ENCODE data around the gene PCDH9.

PCDH9 gene

GRCh38 chr13:66829803-66830202 lies 400.3 kb downstream of the PCDH9 start:
- Histone ChIP-seq H3K27ac (ENCODE audit: low read depth, low read length) (no peak overlapping the region), H3K36me3 (ENCODE audit: insufficient read depth, low read length) (no peaks in the 10 kb centered on the region), H3K9me3 (ENCODE audit: insufficient read depth, low read depth, low read length) (no peaks in the 10 kb centered on the region), H3K9ac (ENCODE audit: low read depth, low read length) (no peak overlapping the region), H3K4me3 (ENCODE audit: low read length) (no peak overlapping the region), H3K27me3 (ENCODE audit: insufficient read depth, low read length) (no peaks in the 10 kb centered on the region), H3K4me1 (ENCODE audit: insufficient read depth, low read length) (no peaks in the 10 kb centered on the region)
- WGBS, result 95% methylated on average over 1 of the region's 2 CpGs

DNA sequence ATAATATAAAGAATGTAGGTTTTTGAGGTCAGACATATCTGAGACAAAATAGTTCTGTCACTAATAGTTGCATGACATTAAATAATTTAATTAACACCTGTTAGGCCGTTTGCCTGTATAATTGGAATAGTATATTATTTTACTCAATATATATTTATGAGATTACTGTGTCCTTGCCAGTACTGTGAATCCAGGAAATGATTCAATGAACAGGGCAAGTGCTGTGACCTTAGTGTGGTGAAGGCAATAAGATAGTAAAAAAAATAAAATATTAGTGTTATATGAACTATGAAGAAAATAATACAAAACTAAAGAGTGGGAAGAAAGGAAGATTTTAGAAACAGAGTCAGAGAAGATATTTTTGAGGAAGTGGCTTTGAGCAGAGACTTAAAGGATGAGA lies 403.7 kb downstream of the PCDH9 start:
- no CpG with 5 or more reads among the region's 1 CpG for WGBS

DNA sequence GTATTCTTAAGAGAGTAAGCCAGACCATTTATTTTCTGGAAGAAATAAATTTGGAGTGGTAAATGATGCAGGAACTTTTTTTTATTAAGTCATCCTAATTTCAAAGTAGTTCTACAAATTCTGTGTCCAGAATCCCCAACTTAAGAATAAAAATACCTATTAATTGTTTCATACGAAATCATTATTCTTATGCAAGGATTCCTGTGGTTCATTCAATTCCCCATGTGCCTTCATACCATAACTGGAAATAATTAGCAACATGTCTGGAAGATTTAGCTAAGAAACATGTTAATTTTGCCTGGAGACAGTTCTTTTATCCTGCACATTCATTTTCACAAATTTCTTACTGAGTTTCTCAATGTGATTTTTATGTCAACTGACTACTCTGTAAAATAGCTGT lies 408.6 kb downstream of the PCDH9 start:
- H3K9me3 ChIP-seq (ENCODE audit: insufficient read depth, low read depth, low read length), result no peaks in the 10 kb centered on the region

More for the DNA sequence above, 403.7 kb downstream of the PCDH9 start:
- Histone ChIP-seq H3K27ac (ENCODE audit: low read depth, low read length) (no peak overlapping the region), H3K36me3 (ENCODE audit: insufficient read depth, low read length) (no peaks in the 10 kb centered on the region), H3K27me3 (ENCODE audit: insufficient read depth, low read length) (no peaks in the 10 kb centered on the region), H3K9me3 (ENCODE audit: insufficient read depth, low read depth, low read length) (no peaks in the 10 kb centered on the region), H3K4me3 (ENCODE audit: low read length) (no peak overlapping the region), H3K9ac (ENCODE audit: low read depth, low read length) (no peak overlapping the region), H3K4me1 (ENCODE audit: insufficient read depth, low read length) (no peaks in the 10 kb centered on the region)

GRCh38 chr13:66811455-66811854 lies 418.7 kb downstream of the PCDH9 start:
- Histone ChIP-seq H3K4me1 (ENCODE audit: insufficient read depth, low read length) (0 out of 2 replicates have a peak, but pooled peaks cover 4% of the 10 kb centered on the region), H3K4me3 (ENCODE audit: low read length) (no peak overlapping the region)

More for the DNA sequence above, 408.6 kb downstream of the PCDH9 start:
- no peak overlapping the region for H3K27ac ChIP-seq (ENCODE audit: low read depth, low read length)
- H3K27me3 ChIP-seq (ENCODE audit: insufficient read depth, low read length), result no peaks in the 10 kb centered on the region
- H3K4me3 ChIP-seq (ENCODE audit: low read length), result no peak overlapping the region
- H3K9ac ChIP-seq (ENCODE audit: low read depth, low read length), result no peak overlapping the region
- 100% methylated on average over 1 of the region's 1 CpG for WGBS
- H3K36me3 ChIP-seq (ENCODE audit: insufficient read depth, low read length), result no peaks in the 10 kb centered on the region
- no peaks in the 10 kb centered on the region for H3K4me1 ChIP-seq (ENCODE audit: insufficient read depth, low read length)

GRCh38 chr13:66809485-66809884 lies 420.7 kb downstream of the PCDH9 start:
- no CpG with 5 or more reads among the region's 1 CpG for WGBS
- Histone ChIP-seq H3K27me3 (ENCODE audit: insufficient read depth, low read length) (no peaks in the 10 kb centered on the region), H3K27ac (ENCODE audit: low read depth, low read length) (no peak overlapping the region), H3K36me3 (ENCODE audit: insufficient read depth, low read length) (no peaks in the 10 kb centered on the region), H3K9ac (ENCODE audit: low read depth, low read length) (no peak overlapping the region), H3K4me1 (ENCODE audit: insufficient read depth, low read length) (0 out of 2 replicates have a peak, but pooled peaks cover 4% of the 10 kb centered on the region), H3K9me3 (ENCODE audit: insufficient read depth, low read depth, low read length) (no peaks in the 10 kb centered on the region), H3K4me3 (ENCODE audit: low read length) (no peak overlapping the region)

More at GRCh38 chr13:66811455-66811854, 418.7 kb downstream of the PCDH9 start:
- Histone ChIP-seq H3K27me3 (ENCODE audit: insufficient read depth, low read length) (no peaks in the 10 kb centered on the region), H3K9ac (ENCODE audit: low read depth, low read length) (no peak overlapping the region), H3K27ac (ENCODE audit: low read depth, low read length) (no peak overlapping the region), H3K9me3 (ENCODE audit: insufficient read depth, low read depth, low read length) (no peaks in the 10 kb centered on the region), H3K36me3 (ENCODE audit: insufficient read depth, low read length) (no peaks in the 10 kb centered on the region)

- WGBS, result no CpG with 5 or more reads among the region's 1 CpG
- Histone ChIP-seq H3K9me3 (ENCODE audit: insufficient read depth, low read depth, low read length) (no peaks in the 10 kb centered on the region), H3K36me3 (ENCODE audit: insufficient read depth, low read length) (no peaks in the 10 kb centered on the region), H3K27me3 (ENCODE audit: insufficient read depth, low read length) (no peaks in the 10 kb centered on the region), H3K4me1 (ENCODE audit: insufficient read depth, low read length) (0 out of 2 replicates have a peak, but pooled peaks cover 4% of the 10 kb centered on the region), H3K9ac (ENCODE audit: low read depth, low read length) (no peak overlapping the region), H3K27ac (ENCODE audit: low read depth, low read length) (no peak overlapping the region), H3K4me3 (ENCODE audit: low read length) (no peak overlapping the region)
Measured at GRCh38 chr13:66807251-66807650, 422.9 kb downstream of the PCDH9 start.

DNA sequence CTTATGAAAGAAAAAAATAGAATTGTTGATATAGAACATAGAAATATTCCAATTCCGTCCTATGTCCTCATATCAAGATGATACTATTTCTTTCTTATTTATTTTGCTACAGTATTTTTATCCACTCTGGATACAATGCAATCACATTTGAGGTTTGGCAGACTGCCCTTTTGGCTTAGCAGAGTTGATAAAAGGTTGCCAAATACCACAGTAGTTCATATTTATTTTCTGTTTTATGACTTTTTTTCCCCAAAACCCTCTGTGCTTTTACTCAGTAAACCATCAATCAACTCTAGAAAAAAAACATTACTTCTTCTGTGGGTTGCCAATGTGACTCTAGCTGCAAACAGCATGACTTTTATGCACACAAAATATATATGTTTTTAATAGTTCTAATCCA lies 424.5 kb downstream of the PCDH9 start:
- Histone ChIP-seq H3K4me3 (ENCODE audit: low read length) (no peak overlapping the region), H3K9ac (ENCODE audit: low read depth, low read length) (no peak overlapping the region), H3K27me3 (ENCODE audit: insufficient read depth, low read length) (no peaks in the 10 kb centered on the region), H3K9me3 (ENCODE audit: insufficient read depth, low read depth, low read length) (no peaks in the 10 kb centered on the region), H3K27ac (ENCODE audit: low read depth, low read length) (no peak overlapping the region), H3K4me1 (ENCODE audit: insufficient read depth, low read length) (peaks cover 15% of the 10 kb centered on the region; the same call in 1 of the 2 replicates), H3K36me3 (ENCODE audit: insufficient read depth, low read length) (no peaks in the 10 kb centered on the region)
- no CpG with 5 or more reads among the region's 1 CpG for WGBS

- WGBS, result 95% methylated on average over 1 of the region's 1 CpG
- peaks cover 18% of the 10 kb centered on the region; the same call in 1 of the 2 replicates for H3K4me1 ChIP-seq (ENCODE audit: insufficient read depth, low read length)
- no peak overlapping the region for H3K4me3 ChIP-seq (ENCODE audit: low read length)
- no peaks in the 10 kb centered on the region for H3K27me3 ChIP-seq (ENCODE audit: insufficient read depth, low read length)
- H3K36me3 ChIP-seq (ENCODE audit: insufficient read depth, low read length), result no peaks in the 10 kb centered on the region
- H3K9me3 ChIP-seq (ENCODE audit: insufficient read depth, low read depth, low read length), result no peaks in the 10 kb centered on the region
- H3K9ac ChIP-seq (ENCODE audit: low read depth, low read length), result no peak overlapping the region
- no peak overlapping the region for H3K27ac ChIP-seq (ENCODE audit: low read depth, low read length)
Measured at GRCh38 chr13:66803808-66804456, 426.2 kb downstream of the PCDH9 start.

DNA sequence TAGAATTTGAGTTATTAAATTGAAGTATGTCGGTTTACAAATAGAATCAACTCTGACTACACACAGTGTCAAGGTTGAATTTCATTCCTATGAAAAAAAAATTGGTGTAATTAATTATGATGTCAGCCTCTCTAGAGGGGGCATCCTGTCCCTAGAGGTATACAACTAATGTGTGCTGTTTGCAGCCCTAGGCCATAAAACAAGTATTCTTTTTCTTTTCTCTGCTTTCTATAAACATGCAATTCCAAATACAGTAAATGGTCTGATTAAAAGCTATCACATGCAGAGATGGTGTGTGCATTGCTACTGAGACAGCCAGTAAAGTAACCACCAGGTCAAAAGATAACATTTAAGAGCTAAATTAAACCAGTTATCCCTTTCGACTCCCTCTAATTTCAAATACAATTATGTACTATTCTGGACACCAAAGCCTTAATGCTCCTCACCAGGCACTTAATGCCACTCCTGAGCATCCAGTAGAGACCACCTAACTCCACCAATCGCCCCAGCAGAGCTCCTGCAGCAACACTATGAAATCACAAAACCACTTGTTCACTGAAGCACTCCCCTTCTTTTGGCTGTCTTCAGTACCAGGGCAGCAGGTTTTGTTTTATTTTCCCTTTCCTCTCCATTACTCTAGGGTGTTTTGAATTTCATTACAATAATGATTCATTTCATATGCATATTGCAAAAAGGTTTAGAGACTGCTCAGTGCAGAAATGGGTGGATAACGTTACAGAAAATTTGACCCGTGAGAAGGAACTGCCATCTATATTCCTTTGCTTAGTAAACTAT lies 426.9 kb downstream of the PCDH9 start:
- Histone ChIP-seq H3K4me1 (ENCODE audit: insufficient read depth, low read length) (peaks cover 18% of the 10 kb centered on the region; the same call in 1 of the 2 replicates), H3K27ac (ENCODE audit: low read depth, low read length) (no peak overlapping the region), H3K4me3 (ENCODE audit: low read length) (no peak overlapping the region), H3K27me3 (ENCODE audit: insufficient read depth, low read length) (no peaks in the 10 kb centered on the region), H3K36me3 (ENCODE audit: insufficient read depth, low read length) (no peaks in the 10 kb centered on the region), H3K9ac (ENCODE audit: low read depth, low read length) (no peak overlapping the region), H3K9me3 (ENCODE audit: insufficient read depth, low read depth, low read length) (no peaks in the 10 kb centered on the region)
- WGBS, result 88% methylated on average over 4 of the region's 5 CpGs

DNA sequence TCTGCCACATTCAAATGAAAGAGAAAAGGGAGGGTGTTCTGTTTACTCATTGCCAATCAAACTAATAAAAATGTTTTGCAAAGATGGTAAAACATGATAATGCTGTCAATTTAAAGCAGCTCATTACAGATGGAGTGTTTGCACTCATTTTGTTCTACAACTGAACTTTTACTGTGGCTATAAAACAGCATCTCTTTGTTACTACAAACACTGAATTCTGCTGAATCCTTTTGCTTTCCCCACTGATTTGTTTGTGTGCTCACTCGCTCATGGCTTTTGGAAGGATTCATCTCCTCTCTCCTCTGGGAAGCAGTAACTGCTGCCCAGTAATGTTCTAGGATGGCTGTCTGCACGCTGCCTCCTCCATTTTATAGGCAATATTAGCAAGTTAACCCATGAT lies 434.5 kb downstream of the PCDH9 start:
- H3K9me3 ChIP-seq (ENCODE audit: insufficient read depth, low read depth, low read length), result no peaks in the 10 kb centered on the region
- no peak overlapping the region for H3K4me3 ChIP-seq (ENCODE audit: low read length)
- H3K36me3 ChIP-seq (ENCODE audit: insufficient read depth, low read length), result no peaks in the 10 kb centered on the region
- no peak overlapping the region for H3K9ac ChIP-seq (ENCODE audit: low read depth, low read length)
- no peak overlapping the region for H3K27ac ChIP-seq (ENCODE audit: low read depth, low read length)
- peaks cover 11% of the 10 kb centered on the region; the same call in 1 of the 2 replicates for H3K4me1 ChIP-seq (ENCODE audit: insufficient read depth, low read length)
- WGBS, result 98% methylated on average over 2 of the region's 2 CpGs
- H3K27me3 ChIP-seq (ENCODE audit: insufficient read depth, low read length), result no peaks in the 10 kb centered on the region

DNA sequence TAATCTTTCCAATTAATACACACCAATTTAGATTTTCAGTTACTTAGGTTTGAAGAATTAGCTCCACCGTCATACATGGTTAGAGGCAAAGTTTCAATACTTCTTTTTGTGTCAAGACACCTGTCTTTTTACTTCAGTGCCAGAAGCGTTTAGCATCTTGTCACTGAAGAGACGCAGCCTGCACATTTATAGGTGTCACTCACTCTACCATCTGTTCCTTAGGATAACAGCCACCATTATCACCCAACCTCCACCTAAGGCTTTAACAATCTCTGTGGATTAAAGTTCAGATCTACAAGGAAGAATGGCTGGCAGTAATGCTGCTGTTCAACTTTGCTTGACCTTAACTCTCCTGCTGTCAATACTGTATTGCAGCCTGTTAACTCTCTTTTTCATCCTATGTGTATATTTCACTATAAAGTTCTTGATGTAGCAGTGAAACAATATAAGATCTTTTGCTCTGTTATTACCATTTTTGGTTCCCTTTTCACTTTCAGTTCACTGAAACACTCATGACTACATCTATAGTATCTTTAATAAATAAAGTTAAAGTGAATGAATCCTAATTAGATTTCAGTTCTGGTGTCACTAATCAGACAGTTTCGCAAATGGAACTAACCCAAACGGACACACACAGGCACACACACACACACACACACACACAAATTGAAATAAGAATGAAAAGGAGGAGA lies 435.6 kb downstream of the PCDH9 start:
- Histone ChIP-seq H3K36me3 (ENCODE audit: insufficient read depth, low read length) (no peaks in the 10 kb centered on the region), H3K9me3 (ENCODE audit: insufficient read depth, low read depth, low read length) (no peaks in the 10 kb centered on the region), H3K4me3 (ENCODE audit: low read length) (no peak overlapping the region), H3K9ac (ENCODE audit: low read depth, low read length) (no peak overlapping the region), H3K27me3 (ENCODE audit: insufficient read depth, low read length) (no peaks in the 10 kb centered on the region), H3K27ac (ENCODE audit: low read depth, low read length) (no peak overlapping the region), H3K4me1 (ENCODE audit: insufficient read depth, low read length) (0 out of 2 replicates have a peak, but pooled peaks cover 4% of the 10 kb centered on the region)
- WGBS, result 96% methylated on average over 3 of the region's 5 CpGs

Measured in HUES64 (cell line).